HepG2 (cell line): ENCODE results near the gene SUB1. TPM values are rescaled to one million over a fixed set of nuclear protein-coding genes. Genes with fewer than 3 reads are reported as not detected.
A peak's percentile ranks its signal among the peaks of the same experiment; 100 is the strongest.

Experiments
- AGO1 ChIP-seq: fragments of 200-400 bp; formaldehyde crosslinking; IDR thresholded peaks from 2 replicates; pipeline ENCODE4 v1.6.1; 2017; ENCODE audit warnings: mild to moderate bottlenecking, low read depth, low read length, moderate library complexity; ENCODE audit not compliant: poor library complexity, severe bottlenecking
- DNMT3B ChIP-seq: conservative IDR thresholded peaks from 2 replicates; pipeline ENCODE4 v1.6.1; 2016; ENCODE audit warnings: missing biosample characterization, control low read depth
- GATAD1 ChIP-seq: IDR thresholded peaks from 2 replicates; pipeline ENCODE4 v1.6.1; 2016; ENCODE audit warnings: missing genetic modification reagents, missing compliant biosample characterization
- MLXIP ChIP-seq: sonication (generic); formaldehyde crosslinking; IDR thresholded peaks from 2 replicates; pipeline ENCODE4 v1.9.0; 2021; ENCODE audit warnings: missing genetic modification reagents, borderline replicate concordance
- PATZ1 ChIP-seq: sonication (generic); formaldehyde crosslinking; IDR thresholded peaks from 2 replicates; pipeline ENCODE4 v1.4.0; 2020; ENCODE audit warnings: missing genetic modification reagents
- POLR2AphosphoS5 ChIP-seq: IDR thresholded peaks from 2 replicates; pipeline ENCODE4 v1.6.1; 2012; ENCODE audit warnings: low read depth, low read length
- PPARG ChIP-seq: conservative IDR thresholded peaks from 2 replicates; pipeline ENCODE4 v1.6.1; 2016; ENCODE audit warnings: missing biosample characterization, missing genetic modification reagents
- SAFB2 ChIP-seq: sonication (generic); formaldehyde crosslinking; IDR thresholded peaks from 2 replicates; pipeline ENCODE4 v1.5.1; 2020; ENCODE audit warnings: missing genetic modification reagents, low read depth, mild to moderate bottlenecking, borderline replicate concordance
- TEAD2 ChIP-seq: sonication (generic); formaldehyde crosslinking; IDR thresholded peaks from 2 replicates; pipeline ENCODE4 v1.9.0; 2021; ENCODE audit warnings: missing genetic modification reagents
- ZBED4 ChIP-seq: sonication (generic); formaldehyde crosslinking; IDR thresholded peaks from 2 replicates; pipeline ENCODE4 v1.4.0; 2020; ENCODE audit warnings: missing genetic modification reagents, borderline replicate concordance
- ZBTB20 ChIP-seq: sonication (generic); formaldehyde crosslinking; IDR thresholded peaks from 2 replicates; pipeline ENCODE4 v1.8.1; 2023; ENCODE audit warnings: missing genetic modification reagents, low read depth, mild to moderate bottlenecking, borderline replicate concordance
- ZBTB4 ChIP-seq: sonication (generic); formaldehyde crosslinking; IDR thresholded peaks from 2 replicates; pipeline ENCODE4 v1.4.0; 2020; ENCODE audit warnings: missing genetic modification reagents, mild to moderate bottlenecking, borderline replicate concordance
- ZFP37 ChIP-seq: sonication (generic); formaldehyde crosslinking; IDR thresholded peaks from 2 replicates; pipeline ENCODE4 v1.4.0; 2020; ENCODE audit warnings: missing genetic modification reagents, borderline replicate concordance
- ZNF513 ChIP-seq: sonication (generic); formaldehyde crosslinking; conservative IDR thresholded peaks from 2 replicates; pipeline ENCODE4 v1.5.0; 2020; ENCODE audit warnings: missing genetic modification reagents
- polyA plus RNA-seq, 8 experiments: library from polyadenylated mRNA; depleted of rRNA in 3 of 8; stranded (reverse) in 7 of 8; unstranded in 1 of 8; fragments of >200 nt; fragmentation: Illumina TruSeq in 4 of 8; extraction: Trizol in 4 of 8; gene quantifications; 2 replicates each; pipeline versions ENCODE4 v1.2.1 to v1.2.3, GENCODE V29; 2011 to 2016; ENCODE audit warnings: low read depth in 4 of 8, missing spikeins in 1 of 8, mixed read lengths in 1 of 8; ENCODE audit not compliant: insufficient read depth in 1 of 8
- total RNA-seq, 5 experiments: library from RNA; depleted of rRNA; stranded (reverse); fragments of >200 nt; fragmentation: Illumina TruSeq; extraction: Trizol; gene quantifications; 2 replicates each; pipeline ENCODE4 v1.2.3, GENCODE V29; 2016; ENCODE audit warnings: low read depth in 1 of 5

Gene SUB1
- total and polyA plus RNA-seq, 2 of the 13 experiments (the other 11 are each of a cell fraction or from before 2014, with no cell fraction given): 182 to 693 TPM

GRCh38 chr5:32585446-32586275, at the start of gene SUB1 (continued):
- TF ChIP-seq ZBED4 (CRISPR knock-in tag) (no peak), AGO1 (no peak), MLXIP (no peak), TEAD2 (CRISPR knock-in tag) (no peak), ZBTB4 (CRISPR knock-in tag) (no peak), GATAD1 (CRISPR knock-in tag) (peak; percentile 79), ZBTB20 (CRISPR knock-in tag) (no peak), DNMT3B (CRISPR knock-in tag) (no peak), PATZ1 (CRISPR knock-in tag) (peak; percentile 75), ZNF513 (CRISPR knock-in tag) (no peak), ZFP37 (no peak), PPARG (CRISPR knock-in tag) (peak; percentile 12; the same call in 1 of the 2 replicates), SAFB2 (no peak), POLR2AphosphoS5 (peak; percentile 91)
